HK-2 (cell line): ENCODE data around the gene HOXD11.

Source experiments
- DNase-seq: peaks from one replicate; pipeline ENCODE4 v3.0.0-alpha.2; 2018; ENCODE audit not compliant: unreplicated experiment

Gene HOXD11

GRCh38 chr2:176105078-176105729 lies 1.9 kb upstream of the HOXD11 start:
- peak; percentile 41 for DNase-seq

DNA sequence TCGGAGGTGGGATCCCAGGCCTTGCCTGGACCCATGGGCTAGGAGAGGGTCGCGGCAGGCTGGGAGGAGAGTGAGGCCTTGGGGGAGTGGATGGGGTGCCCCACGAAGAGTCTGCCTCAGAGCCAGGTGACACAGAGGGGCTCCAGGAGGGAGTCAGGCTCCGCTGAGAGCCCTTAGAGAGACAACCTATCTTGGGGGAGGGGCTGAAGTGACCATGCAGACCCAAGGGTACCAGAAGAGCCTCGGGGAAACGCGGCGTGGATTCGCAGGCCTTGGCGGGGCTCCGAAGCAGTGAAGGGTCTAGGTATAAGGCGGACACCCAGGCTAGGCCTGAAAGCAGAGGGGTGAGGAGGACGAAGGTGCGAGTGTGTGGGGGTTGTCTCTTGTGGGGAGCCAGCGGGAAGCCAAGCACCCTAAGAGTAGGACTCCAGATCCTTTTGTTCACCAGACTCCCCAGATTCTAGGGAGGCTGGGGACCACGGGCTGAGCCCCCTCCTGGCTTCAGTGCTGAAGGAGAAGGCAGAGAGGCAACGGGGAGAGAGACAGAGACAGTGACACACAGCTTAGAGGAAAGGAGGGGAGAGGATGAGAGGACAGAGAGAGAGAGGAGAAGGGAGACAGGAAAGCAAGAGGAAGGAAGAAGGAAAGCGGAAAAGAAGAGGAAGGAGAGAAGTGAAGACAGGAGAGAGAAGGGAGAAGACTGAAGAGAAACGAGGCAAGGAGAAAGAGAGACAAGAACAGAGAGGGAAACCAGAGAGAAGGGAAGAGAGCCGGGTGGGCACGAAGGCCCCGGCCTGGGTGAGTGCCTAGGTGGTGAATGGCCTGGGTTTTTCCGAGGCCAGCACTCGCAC lies 1.1 kb upstream of the HOXD11 start:
- no peak for DNase-seq

GRCh38 chr2:176107731-176108181 lies 676 bp downstream of the HOXD11 start:
- DNase-seq = no peak

DNA sequence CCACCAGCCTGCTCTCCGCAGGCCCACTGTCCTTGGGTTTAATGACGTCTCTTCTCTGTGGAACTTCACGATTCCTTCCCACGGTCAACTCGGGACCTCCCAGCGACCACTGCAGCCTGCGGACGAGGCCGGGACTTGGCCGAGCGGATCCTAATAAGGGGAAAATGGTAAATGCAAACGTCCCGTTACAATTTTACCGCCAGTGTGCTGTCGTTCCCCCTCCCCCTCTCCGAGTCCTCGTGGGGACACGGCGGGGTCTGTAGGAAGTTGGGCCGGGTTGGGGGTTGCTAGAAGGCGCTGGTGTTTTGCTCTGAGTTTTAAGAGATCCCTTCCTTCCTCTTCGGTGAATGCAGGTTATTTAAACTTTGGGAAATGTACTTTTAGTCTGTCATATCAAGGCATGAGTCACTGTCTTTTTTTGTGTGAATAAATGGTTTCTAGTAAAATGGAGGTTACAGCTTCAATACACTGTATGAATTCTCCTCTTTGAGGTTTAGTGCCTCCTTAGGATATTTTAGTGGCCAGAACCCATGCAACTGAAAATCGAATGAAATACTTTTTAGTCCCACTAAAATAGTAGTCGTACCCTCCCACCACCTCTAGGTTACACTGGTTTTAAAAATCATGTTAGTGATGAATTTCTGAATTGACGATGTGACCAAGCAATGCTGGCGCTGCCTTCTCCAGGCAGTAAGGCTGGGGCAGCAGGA lies 2.3 kb downstream of the HOXD11 start:
- no peak for DNase-seq

- no peak for DNase-seq
These were observed 2.9 kb downstream of the HOXD11 start for GRCh38 chr2:176109946-176110345.

DNA sequence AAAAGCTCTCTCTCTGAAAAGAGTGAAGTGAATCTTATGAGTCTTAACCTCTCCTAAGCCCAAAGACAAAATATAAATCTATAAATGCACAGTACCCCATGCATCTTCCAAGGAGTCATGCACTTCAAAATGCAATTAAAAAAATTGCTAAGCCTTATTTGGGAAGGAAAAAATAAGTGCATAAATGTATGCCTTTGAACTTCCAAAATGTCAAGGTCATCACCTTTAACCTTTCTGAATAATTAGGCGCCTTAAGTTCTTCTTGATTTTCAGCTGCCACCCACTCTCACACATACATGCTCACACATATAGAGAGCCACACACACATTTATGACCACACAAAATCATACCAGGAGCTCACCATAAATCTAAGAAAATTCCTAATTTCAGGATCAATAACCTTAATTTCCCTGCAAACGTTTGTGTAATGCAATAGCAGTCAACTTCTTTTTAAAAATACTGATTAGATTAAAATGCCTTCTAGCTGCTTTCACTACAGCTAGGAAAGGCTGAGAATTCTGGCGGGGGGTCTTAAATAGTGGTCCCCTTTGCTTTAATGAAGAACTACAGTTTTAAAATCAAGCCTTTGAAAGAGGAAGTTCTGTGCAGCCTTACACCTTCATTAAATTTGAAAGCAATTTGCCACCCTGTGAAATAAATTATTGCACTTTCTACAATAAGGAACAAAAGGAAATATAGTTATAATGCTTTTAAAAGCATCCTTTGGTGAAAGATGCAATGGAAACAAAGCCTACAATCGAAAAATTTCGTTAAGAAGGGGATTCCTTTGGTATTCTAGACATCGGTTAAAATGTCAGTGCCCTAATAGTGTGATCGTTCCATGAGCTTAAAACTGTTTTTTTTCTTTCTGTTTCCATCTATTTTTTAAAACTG lies 3.6 kb downstream of the HOXD11 start:
- no peak for DNase-seq

GRCh38 chr2:176111309-176111663 lies 4.2 kb downstream of the HOXD11 start:
- DNase-seq = no peak

DNA sequence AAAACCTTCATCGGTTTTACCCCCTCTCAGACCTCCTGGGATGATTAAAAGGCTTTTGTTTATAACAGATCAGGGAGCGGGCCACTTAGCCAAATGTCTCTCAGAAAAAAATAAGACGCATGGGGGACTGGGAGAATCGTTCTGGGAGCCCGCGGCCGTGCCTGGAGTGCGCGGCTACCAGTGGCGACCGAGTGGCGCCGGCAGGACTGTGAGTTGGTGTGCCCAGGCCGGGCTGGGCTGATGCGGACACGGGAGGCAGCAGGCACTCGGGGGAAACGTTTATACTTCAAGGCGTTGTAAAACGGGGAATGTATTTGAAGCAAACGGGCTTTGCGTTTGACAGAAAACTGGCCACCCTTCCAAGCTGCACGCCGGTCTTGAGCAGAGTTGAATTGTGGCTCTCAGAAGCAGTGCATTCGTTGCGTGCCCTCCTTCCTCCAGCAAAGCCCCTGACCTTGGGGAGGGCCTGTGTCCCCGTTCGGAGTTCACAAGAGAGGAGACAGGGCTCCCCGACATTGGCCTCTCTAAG lies 4.8 kb downstream of the HOXD11 start:
- DNase-seq = no peak

- no peak for DNase-seq
These were observed 5.6 kb downstream of the HOXD11 start for GRCh38 chr2:176112375-176113302.

- DNase-seq = no peak
These were observed 7.2 kb downstream of the HOXD11 start for GRCh38 chr2:176114120-176114929.

DNA sequence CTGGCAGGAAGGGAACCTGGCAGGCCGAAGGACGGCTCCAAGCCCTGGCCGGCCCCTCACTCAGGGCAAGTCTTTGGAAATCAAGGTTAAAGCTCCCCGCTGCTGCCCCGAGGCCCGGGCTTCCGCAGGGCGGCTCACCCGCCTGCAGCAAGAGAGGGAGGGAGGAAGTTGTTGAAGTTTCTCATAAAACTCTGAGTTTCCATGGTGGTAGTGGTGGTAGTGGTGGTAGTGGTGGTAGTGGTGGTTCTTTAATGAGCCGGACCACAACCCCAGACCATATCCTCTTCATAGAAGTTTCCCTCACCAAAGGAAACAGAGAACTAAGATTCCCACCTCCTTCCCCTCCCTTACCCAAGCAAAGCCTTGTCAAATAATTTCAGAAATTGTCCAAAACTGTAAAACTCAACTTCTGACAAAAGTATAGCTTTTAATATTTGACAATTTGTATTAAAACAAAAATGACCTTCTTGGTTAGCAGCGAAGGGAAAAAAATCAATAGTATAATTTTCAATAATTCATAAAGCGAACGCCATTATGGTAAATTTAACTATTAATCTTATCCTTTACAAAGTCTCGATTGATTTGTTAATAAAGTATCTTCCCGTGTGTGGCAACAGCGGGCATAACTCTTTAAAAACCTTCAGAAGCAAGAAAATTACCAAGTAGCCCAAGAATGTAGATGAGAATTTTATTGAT lies 8.0 kb downstream of the HOXD11 start:
- DNase-seq = no peak

- no peak for DNase-seq
These were observed 9.1 kb downstream of the HOXD11 start, which contains the start of gene HOXD10 for GRCh38 chr2:176115883-176116813. HOXD10 (plus strand) TSS chr2:176116778; CDS start chr2:176116834, 56 bp downstream.

GRCh38 chr2:176117162-176117822 lies 10.2 kb downstream of the HOXD11 start:
- no peak for DNase-seq

DNA sequence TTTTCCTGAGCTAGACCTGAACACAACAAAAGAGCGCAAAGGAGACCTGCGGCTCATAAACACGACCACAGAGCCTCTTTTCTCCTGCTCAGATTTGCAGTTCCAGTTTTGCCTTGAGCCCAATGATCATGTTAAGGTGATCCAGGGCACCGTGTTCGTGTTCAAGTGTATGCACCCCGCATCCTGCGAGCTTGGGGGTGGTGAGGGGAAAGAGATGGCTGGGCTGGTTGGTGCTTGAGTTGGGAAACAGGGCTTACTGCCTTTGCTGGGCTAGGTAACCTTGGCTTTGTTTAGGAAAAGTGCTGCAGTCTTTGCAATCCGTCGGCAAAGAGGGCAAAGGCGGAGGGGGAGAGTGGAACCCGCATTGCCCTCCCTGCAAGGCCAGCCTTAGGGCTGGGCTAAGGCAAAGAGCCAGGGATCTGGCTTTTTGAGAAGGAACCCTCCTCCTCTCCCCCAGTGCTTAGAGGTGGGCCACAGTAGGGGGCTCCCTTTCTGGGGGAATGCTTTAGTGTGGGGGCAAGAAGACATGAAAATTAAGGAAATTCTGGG lies 10.8 kb downstream of the HOXD11 start:
- DNase-seq = no peak

GRCh38 chr2:176118601-176119339 lies 11.7 kb downstream of the HOXD11 start:
- no peak for DNase-seq
